ENCODE measurements around the gene TIE1.

DNA sequence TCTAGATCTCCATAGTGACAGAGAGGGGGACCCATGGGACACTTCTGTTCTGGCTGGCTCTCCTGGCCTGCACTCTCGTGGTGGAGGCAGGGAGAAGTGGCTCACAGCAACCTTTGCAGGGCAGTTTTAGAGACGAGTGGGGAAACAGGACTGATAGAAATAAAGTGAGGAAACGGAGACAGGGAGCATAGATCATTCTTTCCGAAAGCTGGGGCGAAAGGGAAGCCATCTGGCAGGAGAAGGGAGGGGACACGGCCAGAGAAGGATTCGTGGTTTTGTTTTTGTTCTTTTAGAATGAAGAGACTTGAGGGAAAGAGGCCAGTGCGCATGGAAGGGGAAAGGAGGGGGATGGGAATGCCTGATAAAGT is 3.5 kb downstream of the TIE1 start:
- no peak for TF ChIP-seq POLR2A (IDR thresholded peaks at IDR 0.05)
- TF ChIP-seq, protein P1, sequence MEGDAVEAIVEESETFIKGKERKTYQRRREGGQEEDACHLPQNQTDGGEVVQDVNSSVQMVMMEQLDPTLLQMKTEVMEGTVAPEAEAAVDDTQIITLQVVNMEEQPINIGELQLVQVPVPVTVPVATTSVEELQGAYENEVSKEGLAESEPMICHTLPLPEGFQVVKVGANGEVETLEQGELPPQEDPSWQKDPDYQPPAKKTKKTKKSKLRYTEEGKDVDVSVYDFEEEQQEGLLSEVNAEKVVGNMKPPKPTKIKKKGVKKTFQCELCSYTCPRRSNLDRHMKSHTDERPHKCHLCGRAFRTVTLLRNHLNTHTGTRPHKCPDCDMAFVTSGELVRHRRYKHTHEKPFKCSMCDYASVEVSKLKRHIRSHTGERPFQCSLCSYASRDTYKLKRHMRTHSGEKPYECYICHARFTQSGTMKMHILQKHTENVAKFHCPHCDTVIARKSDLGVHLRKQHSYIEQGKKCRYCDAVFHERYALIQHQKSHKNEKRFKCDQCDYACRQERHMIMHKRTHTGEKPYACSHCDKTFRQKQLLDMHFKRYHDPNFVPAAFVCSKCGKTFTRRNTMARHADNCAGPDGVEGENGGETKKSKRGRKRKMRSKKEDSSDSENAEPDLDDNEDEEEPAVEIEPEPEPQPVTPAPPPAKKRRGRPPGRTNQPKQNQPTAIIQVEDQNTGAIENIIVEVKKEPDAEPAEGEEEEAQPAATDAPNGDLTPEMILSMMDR (IDR thresholded peaks at IDR 0.05 in 4 of 5, conservative IDR thresholded peaks at IDR 0.05 in 1 of 5) = no peak
